H1 (cell line): ENCODE measurements around the gene AZI2. TPM values are rescaled to one million over a fixed set of nuclear protein-coding genes. Genes with fewer than 3 reads are reported as not detected.

ENCODE experiments used
- CTCF ChIA-PET: fragments of 300-600 bp; sonication (Branson Sonifier 250); formaldehyde crosslinking; loops from one replicate; lab custom pipeline; 2021; ENCODE audit not compliant: partially characterized antibody; lab: Charles Lee
- POLR2A ChIA-PET: fragments of 300-600 bp; sonication (Branson Sonifier 250); formaldehyde crosslinking; loops from one replicate; lab custom pipeline; 2021; ENCODE audit warnings: inconsistent platforms; ENCODE audit not compliant: partially characterized antibody; lab: Charles Lee
- DNase-seq, 2 experiments: peaks; one replicate each; pipeline versions ENCODE4 v3.0.0 to v3.0.0-alpha.2; 2010 to 2022; ENCODE audit warnings: low spot score in 2 of 2, low read depth in 1 of 2, mixed read lengths in 1 of 2
- FAIRE-seq: peaks from 2 replicates; lab custom pipeline; 2011; peaks lifted over from hg19 to GRCh38; lab: Jason Lieb, UNC
- H2AFZ ChIP-seq: 2 replicates; pipeline ENCODE4 v1.8.1; 2012; ENCODE audit warnings: low read length, inconsistent platforms
- H2AK5ac ChIP-seq: 2 replicates; pipeline ENCODE4 v1.6.1; 2013; ENCODE audit warnings: low read depth, low read length
- H2BK120ac ChIP-seq: replicated peaks from 2 replicates; pipeline ENCODE3; 2013; ENCODE audit warnings: low read depth, low read length, inconsistent platforms
- H2BK12ac ChIP-seq: 2 replicates; pipeline ENCODE4 v1.6.1; 2013; ENCODE audit warnings: low read depth, low read length
- H2BK15ac ChIP-seq: 2 replicates; pipeline ENCODE4 v1.6.1; 2013; ENCODE audit warnings: low read length
- H2BK20ac ChIP-seq: 2 replicates; pipeline ENCODE4 v1.6.1; 2013; ENCODE audit warnings: low read length
- H2BK5ac ChIP-seq: 2 replicates; pipeline ENCODE4 v1.6.1; 2013; ENCODE audit warnings: low read depth, low read length
- H3K14ac ChIP-seq: 2 replicates; pipeline ENCODE4 v1.6.1; 2013; ENCODE audit warnings: inconsistent platforms; ENCODE audit not compliant: insufficient read length
- H3K18ac ChIP-seq: 2 replicates; pipeline ENCODE4 v1.6.1; 2013; ENCODE audit warnings: low read length; ENCODE audit errors: extremely low read depth
- H3K23ac ChIP-seq: 2 replicates; pipeline ENCODE4 v1.6.1; 2013; ENCODE audit warnings: inconsistent platforms; ENCODE audit not compliant: insufficient read length
- H3K23me2 ChIP-seq: 2 replicates; pipeline ENCODE4 v1.6.1; 2013; ENCODE audit warnings: low read depth, low read length
- H3K27ac ChIP-seq: 2 replicates; pipeline ENCODE4 v1.6.1; 2011; ENCODE audit warnings: low read depth, low read length, inconsistent platforms
- H3K27me3 ChIP-seq, 4 experiments: replicated peaks in 1 of 4; 1 replicate in 1 of 4; 2 replicates in 3 of 4; pipeline versions ENCODE4 v1.6.1 to v1.8.1; 2011 to 2013; ENCODE audit warnings: low read length in 3 of 4, mild to moderate bottlenecking in 3 of 4, inconsistent platforms in 2 of 4, mixed read lengths in 2 of 4, moderate library complexity in 1 of 4; ENCODE audit not compliant: control insufficient read depth in 3 of 4, insufficient read depth in 3 of 4; ENCODE audit errors: extremely low read depth in 1 of 4
- H3K36me3 ChIP-seq, 4 experiments: 2 replicates each; pipeline versions ENCODE4 v1.6.1 to v1.8.1; 2011 to 2013; ENCODE audit warnings: mild to moderate bottlenecking in 4 of 4, low read length in 3 of 4, moderate library complexity in 2 of 4, control low read depth in 1 of 4, inconsistent platforms in 1 of 4; ENCODE audit not compliant: insufficient read depth in 4 of 4, control insufficient read depth in 2 of 4
- H3K4ac ChIP-seq: replicated peaks from 2 replicates; pipeline ENCODE3; 2013; ENCODE audit warnings: low read length, low read depth, mixed read lengths, inconsistent platforms; ENCODE audit not compliant: insufficient read length
- H3K4me1 ChIP-seq, 4 experiments: replicated peaks in 1 of 4; 1 replicate in 1 of 4; 2 replicates in 3 of 4; pipeline versions ENCODE4 v1.6.1 to v1.8.1; 2011 to 2013; ENCODE audit warnings: low read length in 3 of 4, inconsistent platforms in 2 of 4, mixed read lengths in 1 of 4; ENCODE audit not compliant: insufficient read depth in 4 of 4, control insufficient read depth in 3 of 4
- H3K4me2 ChIP-seq, 2 experiments: 2 replicates each; pipeline versions ENCODE4 v1.6.1 to v1.8.1; 2011 to 2013; ENCODE audit warnings: low read depth in 2 of 2, low read length in 2 of 2, control low read depth in 1 of 2, inconsistent platforms in 1 of 2, mild to moderate bottlenecking in 1 of 2; ENCODE audit not compliant: insufficient read depth in 1 of 2
- H3K4me3 ChIP-seq, 4 experiments: fragments of 200-600, 300-600 bp in 1 of 4; sonication (generic), shearing (Covaris generic), sonication (Bioruptor Twin) in 1 of 4; 2 replicates each; pipeline versions ENCODE4 v1.5.1 to v1.8.1; 2011 to 2016; ENCODE audit warnings: low read length in 4 of 4, low read depth in 3 of 4, control low read depth in 2 of 4, inconsistent platforms in 2 of 4, mild to moderate bottlenecking in 2 of 4, mixed read lengths in 1 of 4, moderate library complexity in 1 of 4; ENCODE audit not compliant: insufficient read depth in 2 of 4; ENCODE audit errors: extremely low read depth in 1 of 4
- H3K56ac ChIP-seq: replicated peaks from 2 replicates; pipeline ENCODE3; 2013; ENCODE audit warnings: low read depth, mild to moderate bottlenecking, mixed read lengths, low read length, inconsistent platforms; ENCODE audit not compliant: insufficient read length
- H3K79me1 ChIP-seq: 2 replicates; pipeline ENCODE4 v1.6.1; 2013; ENCODE audit warnings: low read depth, low read length, control low read depth
- H3K79me2 ChIP-seq, 2 experiments: 2 replicates each; pipeline versions ENCODE4 v1.6.1 to v1.8.1; 2012 to 2013; ENCODE audit warnings: low read length in 2 of 2, mild to moderate bottlenecking in 2 of 2, inconsistent platforms in 1 of 2; ENCODE audit not compliant: insufficient read depth in 2 of 2, control insufficient read depth in 1 of 2
- H3K9ac ChIP-seq, 4 experiments: replicated peaks in 1 of 4; 1 replicate in 1 of 4; 2 replicates in 3 of 4; pipeline versions ENCODE4 v1.6.1 to v1.8.1; 2011 to 2013; ENCODE audit warnings: low read depth in 3 of 4, low read length in 3 of 4, control low read depth in 2 of 4, mild to moderate bottlenecking in 2 of 4, moderate library complexity in 2 of 4, inconsistent platforms in 1 of 4; ENCODE audit errors: extremely low read depth in 1 of 4
- H3K9me3 ChIP-seq, 2 experiments: 2 replicates each; pipeline versions ENCODE4 v1.6.1 to v1.8.1; 2012 to 2013; ENCODE audit warnings: mild to moderate bottlenecking in 2 of 2, moderate library complexity in 2 of 2, control low read depth in 1 of 2, inconsistent platforms in 1 of 2, low read depth in 1 of 2, low read length in 1 of 2, mixed read lengths in 1 of 2; ENCODE audit not compliant: insufficient read depth in 2 of 2
- H4K20me1 ChIP-seq, 2 experiments: replicated peaks in 1 of 2; 2 replicates each; pipeline versions ENCODE3 to v1.8.1; 2011 to 2013; ENCODE audit warnings: inconsistent platforms in 2 of 2, low read length in 2 of 2, mild to moderate bottlenecking in 1 of 2; ENCODE audit not compliant: insufficient read depth in 2 of 2, control insufficient read depth in 1 of 2
- H4K5ac ChIP-seq: 2 replicates; pipeline ENCODE4 v1.6.1; 2013; ENCODE audit warnings: low read length, low read depth, mixed read lengths, inconsistent platforms; ENCODE audit not compliant: insufficient read length
- H4K8ac ChIP-seq: 2 replicates; pipeline ENCODE4 v1.8.0; 2013; ENCODE audit warnings: mild to moderate bottlenecking, moderate library complexity, low read length, inconsistent platforms; ENCODE audit not compliant: insufficient read depth; ENCODE audit errors: extremely low read depth
- H4K91ac ChIP-seq: replicated peaks from 2 replicates; pipeline ENCODE3; 2013; ENCODE audit warnings: low read length, mixed read lengths, inconsistent platforms; ENCODE audit not compliant: insufficient read length
- BRCA1 ChIP-seq: IDR thresholded peaks from 2 replicates; pipeline ENCODE4 v1.6.1; 2012; ENCODE audit warnings: low read depth, low read length, improper control_type of control experiment
- CEBPB ChIP-seq: IDR thresholded peaks from 2 replicates; pipeline ENCODE4 v1.6.1; 2012; ENCODE audit warnings: low read depth, low read length
- SUZ12 ChIP-seq: fragments of 200-600 bp; sonication (generic); IDR thresholded peaks from 2 replicates; pipeline ENCODE4 v1.6.1; 2012; ENCODE audit warnings: mild to moderate bottlenecking, inconsistent platforms, low read length, moderate library complexity, mixed read lengths
- TBP ChIP-seq: IDR thresholded peaks from 2 replicates; pipeline ENCODE4 v1.6.1; 2011; ENCODE audit warnings: low read depth, low read length, improper control_type of control experiment
- WGBS, 2 experiments: shearing (Covaris generic) in 1 of 2; methylation state at CpG; one replicate each; pipeline versions ENCODE4 v1.1.6 to v1.1.7; 2013 to 2015; ENCODE audit warnings: low lambda C conversion rate in 2 of 2, mixed read lengths in 2 of 2, inconsistent platforms in 1 of 2, low coverage in 1 of 2, missing lambda C conversion rate in 1 of 2; ENCODE audit not compliant: insufficient replicate concordance in 2 of 2, insufficient coverage in 1 of 2, insufficient read length in 1 of 2; ENCODE audit errors: extremely low coverage in 1 of 2, missing lambda C conversion rate in 1 of 2; 5-methylcytosine and 5-hydroxymethylcytosine counted together
- polyA plus RNA-seq, 7 experiments: library from polyadenylated mRNA; depleted of rRNA in 3 of 7; stranded (reverse) in 5 of 7; unstranded in 2 of 7; fragments of >200 nt in 5 of 7; fragments of 200-250 nt in 2 of 7; gene quantifications; 1 replicate in 5 of 7; 2 replicates in 1 of 7; 4 replicates in 1 of 7; pipeline versions ENCODE4 v1.2.1 to v1.2.3, GENCODE V29; 2011 to 2013; ENCODE audit warnings: missing spikeins in 2 of 7, mixed read lengths in 2 of 7
- total RNA-seq: library from RNA; stranded (reverse); fragmentation: NEBNext Ultra II Directional; extraction: Animal tissue kit (Norgen Biotek cat#: 25700); gene quantifications from 2 replicates; pipeline ENCODE4 v1.2.1, GENCODE V29; 2021

AZI2 gene
- total and polyA plus RNA-seq, 2 of the 8 experiments (the other 6 are each of a cell fraction or from before 2014, with no cell fraction given) = 17.4 to 39.2 TPM

- peaks cover 0 to 4% of the 10 kb centered on the region in 2 experiments; a peak in 2 of 4 replicates for H3K79me2 ChIP-seq
- no peak overlapping the region for H3K4me3 ChIP-seq
- TF ChIP-seq TBP (no peak), BRCA1 (no peak), CEBPB (0 out of 2 replicates have a peak, but pooled peaks have one; percentile 33), SUZ12 (no peak)
- no peak overlapping the region for H3K56ac ChIP-seq
- H3K23ac ChIP-seq = no peak overlapping the region
- H3K9ac ChIP-seq = no peak overlapping the region
- no peak overlapping the region for H2BK20ac ChIP-seq
- H3K23me2 ChIP-seq = peaks cover 5% of the 10 kb centered on the region; the same call in 1 of the 2 replicates
- no peak overlapping the region for H2BK5ac ChIP-seq
- H2AFZ ChIP-seq = no peak overlapping the region
- no peaks in the 10 kb centered on the region for H3K9me3 ChIP-seq
- H3K4ac ChIP-seq = no peak overlapping the region
- no peaks in the 10 kb centered on the region for H4K20me1 ChIP-seq
- 92% methylated on average over 3 of the region's 3 CpGs; no CpG with 5 or more reads in 1 of the 2 experiments for WGBS, 2 experiments
- no peak overlapping the region for H3K27ac ChIP-seq
- H3K18ac ChIP-seq = no peak overlapping the region
- no peak overlapping the region for H2BK12ac ChIP-seq
- H2BK15ac ChIP-seq = no peak overlapping the region
- DNase-seq (no peak), FAIRE-seq (no peak)
- no peak overlapping the region for H4K91ac ChIP-seq
- no peak overlapping the region for H4K5ac ChIP-seq
- H3K4me1 ChIP-seq = no peaks in the 10 kb centered on the region
- H3K79me1 ChIP-seq = no peaks in the 10 kb centered on the region
- POLR2A ChIA-PET = no interaction called here
- no peak overlapping the region for H3K4me2 ChIP-seq
- no peak overlapping the region for H2BK120ac ChIP-seq
- H3K14ac ChIP-seq = no peak overlapping the region
- H2AK5ac ChIP-seq = no peak overlapping the region
- no peak overlapping the region for H4K8ac ChIP-seq
- no peaks in the 10 kb centered on the region for H3K36me3 ChIP-seq
- CTCF ChIA-PET = interaction anchor here (0.8 to 1.4 kb wide), 3 partner anchors 9 to 22 kb away, joined by 3 to 5 read pairs (median 3); no protein-coding TSS in a partner anchor
- H3K27me3 ChIP-seq = no peaks in the 10 kb centered on the region
Measured at GRCh38 chr3:28308196-28308595, 40.4 kb downstream of the AZI2 start.
